Activated naive CD4-positive, alpha-beta T cell (primary cell): Measurements from ENCODE around the gene PRR5L.

Experiments used
- DNase-seq, 4 experiments: peaks; one replicate each; lab custom pipeline; 2025; lab: John Stamatoyannopoulos, UW

PRR5L gene

DNA sequence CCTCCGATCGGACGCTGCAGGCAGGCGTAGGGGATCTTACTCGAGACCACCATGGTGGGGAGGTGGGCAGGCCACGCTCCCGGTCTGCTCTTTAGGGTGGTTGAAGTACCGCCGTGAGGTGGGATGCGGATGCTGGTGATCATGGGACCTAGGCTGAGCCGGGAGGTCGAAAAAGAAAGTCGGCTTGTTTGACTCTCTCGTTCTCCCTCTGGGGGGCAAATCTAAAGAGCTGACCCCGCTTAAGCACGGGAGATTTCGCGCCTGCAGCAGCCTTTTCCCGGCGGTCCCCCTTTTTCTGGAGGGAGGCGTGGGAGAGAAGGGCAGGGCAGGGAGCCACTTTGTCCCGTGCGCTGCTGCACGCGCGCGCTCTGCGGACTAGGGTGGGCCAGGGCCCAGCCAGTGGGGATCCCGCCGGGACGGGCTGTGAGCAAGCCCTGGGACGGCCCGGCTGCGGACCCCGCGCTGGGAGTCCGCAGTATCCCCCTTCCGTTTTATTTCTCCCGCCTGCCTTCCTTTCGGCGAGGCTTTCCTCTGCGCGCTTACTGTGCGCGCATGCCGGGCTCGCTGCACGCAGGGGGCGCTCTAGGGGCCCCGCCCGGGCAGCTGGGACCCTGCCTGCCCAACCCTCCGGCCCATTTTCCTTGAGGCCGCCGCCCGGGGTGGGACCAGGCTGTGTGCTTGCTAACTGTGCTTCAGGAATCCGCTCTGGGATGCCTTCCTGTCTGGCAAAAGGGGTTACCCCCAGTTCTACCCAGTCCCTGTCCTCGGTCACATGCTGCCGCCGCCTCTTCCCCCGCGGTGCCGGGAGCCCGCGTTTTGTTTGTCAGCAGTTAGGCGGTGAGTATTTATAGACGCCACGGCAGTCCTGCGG, 81.0 kb downstream of the PRR5L start:
- DNase-seq = no peak

DNA sequence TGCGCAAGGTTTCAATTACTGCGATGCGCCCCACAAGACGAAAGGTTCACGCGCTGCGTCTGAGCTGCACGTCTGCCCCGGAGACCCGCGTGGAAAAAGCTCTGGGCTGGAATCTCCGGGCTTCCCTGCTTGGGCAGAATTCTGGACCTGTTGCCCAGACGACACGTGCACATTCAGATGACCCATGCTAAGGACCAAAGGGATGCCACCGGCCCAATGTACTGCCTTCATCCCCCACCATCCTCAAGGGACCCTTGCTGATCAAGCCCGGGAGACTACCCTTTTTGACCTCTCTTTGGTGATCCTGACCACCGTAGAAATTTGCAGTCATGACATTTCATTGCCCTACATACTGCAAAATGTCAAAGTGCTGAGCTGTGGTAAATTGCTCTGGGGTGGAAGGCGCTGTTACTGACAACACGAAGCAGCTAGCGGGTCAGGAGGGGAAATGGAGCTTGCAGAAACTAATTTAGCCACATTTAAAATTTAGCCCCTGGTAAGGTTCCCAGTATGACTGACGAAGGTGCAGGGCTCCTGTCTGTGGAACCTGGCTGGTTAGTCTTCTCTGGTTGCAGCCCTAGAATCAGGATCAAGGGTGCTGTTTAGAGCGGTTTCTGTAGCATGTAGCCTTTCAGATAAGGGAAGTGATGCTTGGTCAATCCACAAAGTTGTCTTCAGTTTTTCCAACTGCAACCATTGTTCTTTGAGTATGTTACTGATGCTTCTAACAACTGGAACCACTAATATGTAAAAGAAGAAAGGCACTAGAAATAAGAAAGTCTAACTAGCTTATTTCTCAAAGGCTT, 81.9 kb downstream of the PRR5L start:
- DNase-seq = no peak

DNA sequence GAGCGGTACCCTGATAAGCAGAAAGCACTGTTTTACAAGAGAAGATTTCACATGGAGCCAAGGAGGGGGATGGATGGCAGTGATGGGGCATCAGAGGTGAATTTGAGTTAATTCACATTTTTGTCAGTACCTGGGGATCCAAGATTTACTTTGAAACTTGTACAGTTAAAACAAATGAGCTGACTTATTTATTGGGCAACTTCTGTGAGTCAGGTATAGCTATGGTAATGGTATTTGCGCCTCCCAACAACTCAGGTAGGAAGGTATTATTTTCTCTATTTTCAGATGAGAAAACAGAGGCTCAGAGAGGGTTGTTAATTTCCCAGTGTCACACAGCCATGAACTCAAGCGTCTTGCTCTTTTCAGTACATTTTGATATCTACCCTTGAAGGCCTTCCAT, 83.6 kb downstream of the PRR5L start:
- DNase-seq = no peak

DNA sequence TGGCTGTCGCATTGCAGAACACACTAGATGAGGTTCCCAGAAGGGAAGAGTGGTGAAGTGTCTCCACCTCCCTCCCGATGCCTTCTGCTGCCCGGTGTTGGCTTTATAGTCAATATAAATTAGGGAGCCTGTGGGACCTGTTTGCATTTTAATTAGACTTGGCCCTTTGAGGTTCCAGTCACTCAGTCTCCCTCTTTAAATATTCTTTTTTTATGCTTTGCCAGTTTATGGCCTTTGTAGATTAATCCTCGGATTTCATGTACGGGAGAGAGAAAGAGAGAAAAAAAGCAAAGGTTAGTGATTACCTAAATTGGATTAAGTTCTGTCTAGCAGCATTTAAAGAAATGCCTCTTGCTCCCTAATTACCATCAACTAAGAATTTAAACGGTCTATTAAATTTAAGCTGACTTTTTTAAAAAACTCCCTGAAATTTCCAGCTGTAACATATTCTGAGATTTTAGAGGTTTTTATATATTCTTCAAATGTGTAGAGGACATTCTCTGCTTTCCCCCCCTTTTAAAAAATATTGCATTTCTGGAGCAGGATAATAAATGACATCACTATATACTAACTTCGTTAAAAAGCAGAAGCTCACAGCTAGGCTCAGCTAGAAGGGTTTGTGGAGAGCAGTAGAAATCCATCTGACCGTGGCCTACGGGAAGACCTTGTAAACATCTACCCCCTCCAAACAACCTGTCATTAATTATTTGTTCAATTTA, 84.4 kb downstream of the PRR5L start:
- no peak for DNase-seq

DNA sequence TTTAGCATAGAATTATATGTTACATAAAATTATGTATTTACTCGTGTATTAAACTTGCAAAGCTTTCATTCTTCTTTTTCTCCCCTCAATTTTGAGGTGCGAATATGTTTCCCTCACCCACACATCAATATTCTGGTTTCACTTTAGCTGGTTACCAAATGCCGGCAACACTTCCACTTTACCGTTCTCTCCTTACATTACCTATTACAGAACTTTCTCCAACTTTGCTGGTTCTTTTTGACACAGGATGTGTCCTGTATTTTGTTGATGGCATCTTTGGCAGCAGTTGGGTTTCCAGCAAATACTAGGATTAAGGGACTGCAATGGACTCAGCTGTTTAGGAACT, 84.9 kb downstream of the PRR5L start:
- DNase-seq = no peak

DNA sequence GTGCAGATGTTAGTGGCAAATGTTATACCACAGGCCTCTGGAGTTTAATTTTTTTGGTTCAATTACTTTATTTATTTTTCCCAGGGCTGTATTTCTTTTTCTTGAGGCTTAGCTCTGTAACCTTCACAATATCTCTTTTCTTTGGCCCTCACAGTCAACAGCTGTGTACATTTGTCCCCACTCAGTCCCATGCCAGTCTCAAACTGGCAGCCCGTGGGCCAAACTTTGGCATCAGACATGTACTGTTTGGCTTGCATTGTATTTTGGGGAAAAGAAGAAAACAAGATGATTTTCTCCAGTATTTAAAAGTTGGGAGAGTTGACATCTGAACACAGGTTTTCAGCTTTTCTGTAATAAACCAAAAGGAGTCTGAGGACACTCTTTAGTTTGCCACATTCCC, 87.1 kb downstream of the PRR5L start:
- DNase-seq = no peak

DNA sequence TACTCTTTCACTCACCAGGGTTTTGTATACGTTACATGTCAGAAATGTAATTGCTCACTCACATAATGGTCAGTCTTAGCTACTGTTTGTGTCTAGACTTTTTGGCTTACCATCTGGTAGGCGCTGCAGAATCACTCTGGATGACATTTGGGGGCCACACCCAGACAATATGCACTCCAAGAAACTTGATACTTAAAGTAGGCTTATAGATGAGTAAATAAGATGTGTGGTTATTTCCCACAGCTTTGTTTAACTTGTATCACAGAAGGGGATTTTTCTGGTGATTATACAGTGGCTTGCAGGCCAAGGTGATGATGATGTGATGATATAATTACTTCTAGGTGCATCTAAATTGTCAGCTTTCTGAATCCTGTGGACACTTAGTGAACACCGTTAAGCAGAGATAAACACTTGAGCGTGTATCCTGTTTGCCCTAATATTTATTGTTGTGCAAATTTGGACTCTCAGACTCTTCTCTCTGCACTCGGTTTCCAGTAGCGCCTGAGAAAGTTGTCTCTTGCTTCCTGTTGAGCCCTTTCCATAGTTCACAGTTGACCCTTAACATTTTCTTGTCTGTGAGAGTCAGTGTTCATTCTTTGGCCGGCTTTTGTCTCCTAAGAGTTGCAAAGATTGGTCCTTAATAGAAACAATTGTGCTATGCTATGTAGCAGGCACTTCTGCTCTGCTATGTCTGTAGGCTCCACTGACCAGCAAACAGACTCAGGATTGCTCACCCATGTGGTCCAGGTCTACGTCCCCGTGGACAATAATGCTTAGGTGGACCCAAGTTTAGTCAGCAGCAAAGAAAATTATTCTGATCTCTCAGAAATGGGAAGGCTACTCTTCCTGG, 89.3 kb downstream of the PRR5L start:
- no peak for DNase-seq

DNA sequence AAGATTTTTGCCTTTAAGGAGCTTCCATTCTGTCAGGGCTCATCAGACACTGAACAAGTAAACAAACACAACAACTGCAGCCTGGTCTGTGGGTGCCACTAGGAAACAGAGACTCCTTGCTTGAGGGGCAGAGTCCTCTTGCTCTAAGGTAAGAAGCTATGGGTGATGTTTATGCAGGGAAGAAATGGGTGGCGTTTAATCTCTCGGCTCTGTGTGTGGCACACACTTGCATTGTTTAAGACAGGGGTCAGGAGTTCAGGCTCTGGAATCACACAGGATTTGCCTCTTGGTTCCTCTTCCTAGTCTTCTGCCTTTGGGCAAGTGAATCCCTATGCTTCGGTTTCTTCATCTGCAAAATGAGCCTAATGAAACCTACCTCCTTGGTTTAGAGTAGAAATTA, 90.3 kb downstream of the PRR5L start:
- no peak for DNase-seq

DNA sequence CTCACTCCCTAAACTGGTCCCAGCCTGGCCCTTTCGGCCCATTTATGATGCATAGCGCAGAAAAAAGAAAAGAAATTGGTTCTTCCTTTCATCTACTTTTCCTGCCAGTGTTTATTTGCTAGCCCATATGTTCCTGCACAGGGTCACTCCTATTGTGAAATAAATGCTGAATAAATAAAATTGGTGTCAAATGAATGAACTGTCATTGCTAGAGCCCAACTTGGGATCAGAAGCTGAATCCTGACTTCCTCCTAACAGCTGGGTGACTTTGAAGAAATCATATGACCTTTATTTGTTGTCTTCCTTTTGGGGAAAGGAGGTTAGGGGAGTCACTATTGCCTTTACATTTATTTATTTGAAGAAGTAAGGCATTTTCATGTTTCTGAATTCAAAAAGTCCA, 92.0 kb downstream of the PRR5L start:
- no peak for DNase-seq

DNA sequence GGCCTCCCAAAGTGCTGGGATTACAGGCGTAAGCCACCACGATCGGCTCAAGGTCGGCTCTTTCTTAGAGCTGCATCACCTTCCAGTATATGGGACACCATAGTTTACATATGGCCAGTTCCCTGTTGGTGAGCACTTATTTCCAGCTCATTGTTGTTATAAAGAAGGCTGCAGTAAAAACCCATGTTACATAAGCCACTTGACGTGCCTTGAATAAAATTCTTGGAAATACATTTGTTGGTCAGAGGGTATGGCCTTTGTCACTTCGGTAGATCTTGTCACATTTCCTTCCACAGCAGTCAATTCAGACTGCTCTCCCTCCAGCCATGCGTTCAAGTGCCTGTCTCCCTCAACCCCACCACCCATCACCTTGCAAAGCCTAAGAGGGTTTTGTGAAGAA, 92.9 kb downstream of the PRR5L start:
- DNase-seq = no peak

DNA sequence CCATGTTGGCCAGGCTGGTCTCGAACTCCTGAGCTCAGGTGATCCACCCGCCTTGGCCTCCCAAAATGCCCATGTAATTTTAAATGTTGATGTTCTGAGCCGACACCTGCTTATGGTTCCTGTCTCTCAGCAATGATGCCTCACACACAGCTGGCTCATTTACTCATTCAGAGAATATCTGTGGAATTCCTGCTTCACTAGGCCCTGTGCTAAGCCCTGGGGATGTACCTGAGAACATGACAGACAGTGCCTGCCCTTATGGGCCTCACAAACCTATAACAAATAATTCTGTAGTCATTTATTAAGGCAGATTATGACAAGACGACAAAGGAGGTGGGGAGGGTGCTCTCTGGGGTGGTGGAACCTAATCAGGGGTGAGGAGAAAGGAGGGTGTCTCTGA, 93.7 kb downstream of the PRR5L start:
- no peak for DNase-seq

DNA sequence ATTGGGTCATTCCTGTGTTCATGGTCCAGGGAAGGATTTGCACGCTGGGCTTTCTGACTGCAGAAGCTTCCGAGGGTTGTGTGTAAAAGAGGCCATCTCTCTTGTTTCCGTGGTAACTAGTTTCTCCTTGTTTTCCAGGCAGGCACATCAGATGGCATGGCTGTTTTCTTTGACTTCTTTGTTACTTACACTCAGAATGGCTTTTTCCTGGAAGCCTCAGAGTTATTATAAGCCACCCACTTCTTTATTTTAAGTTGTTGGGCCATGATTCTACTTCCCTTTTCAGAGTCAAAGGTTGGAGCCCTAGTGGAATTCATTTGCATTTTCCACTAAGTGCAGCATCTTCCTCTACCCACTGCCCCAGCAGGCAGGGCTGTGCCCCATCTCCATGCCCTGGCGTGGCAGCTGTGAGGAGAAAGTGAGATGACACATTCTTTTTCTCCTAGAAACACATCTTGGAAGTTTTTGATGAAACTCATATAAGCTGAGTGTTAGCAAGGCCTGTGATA, 94.9 kb downstream of the PRR5L start:
- DNase-seq = no peak

DNA sequence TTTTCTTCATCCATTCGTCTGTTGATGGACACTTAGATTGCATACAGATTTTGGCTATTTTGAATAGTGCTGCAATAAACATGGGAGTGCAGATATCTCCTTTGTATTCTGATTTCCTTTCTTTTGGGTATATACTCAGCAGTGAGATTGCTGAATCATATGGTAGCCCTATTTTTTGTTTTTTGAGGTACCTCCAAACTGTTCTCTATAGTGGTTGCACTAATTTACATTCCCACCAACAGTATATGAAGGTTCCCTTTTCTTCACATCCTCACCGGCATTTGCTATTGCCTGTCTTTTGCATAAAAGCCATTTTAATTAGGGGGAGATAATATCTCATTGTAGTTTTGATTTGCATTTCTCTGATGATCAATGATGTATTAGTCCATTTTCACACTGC, 96.1 kb downstream of the PRR5L start:
- no peak for DNase-seq

DNA sequence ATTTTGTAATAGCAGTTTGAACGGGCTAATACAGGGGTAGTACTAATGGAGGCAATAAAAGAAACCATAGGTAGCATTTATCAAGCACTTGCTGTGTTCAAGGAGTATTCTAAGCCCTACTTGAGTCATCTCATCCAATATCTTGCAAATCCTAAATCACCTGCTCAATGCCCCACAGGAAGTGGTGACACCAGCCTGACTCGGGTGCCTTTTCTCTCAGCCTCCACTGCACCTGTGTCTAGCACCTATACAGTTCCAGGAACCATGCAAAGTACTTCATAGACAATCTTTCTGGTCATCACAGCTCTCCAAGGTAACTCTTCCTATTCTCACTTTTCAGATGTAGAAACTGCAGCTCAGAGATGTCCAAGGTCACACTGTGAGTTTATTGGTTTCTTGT, 98.0 kb downstream of the PRR5L start:
- DNase-seq = no peak

DNA sequence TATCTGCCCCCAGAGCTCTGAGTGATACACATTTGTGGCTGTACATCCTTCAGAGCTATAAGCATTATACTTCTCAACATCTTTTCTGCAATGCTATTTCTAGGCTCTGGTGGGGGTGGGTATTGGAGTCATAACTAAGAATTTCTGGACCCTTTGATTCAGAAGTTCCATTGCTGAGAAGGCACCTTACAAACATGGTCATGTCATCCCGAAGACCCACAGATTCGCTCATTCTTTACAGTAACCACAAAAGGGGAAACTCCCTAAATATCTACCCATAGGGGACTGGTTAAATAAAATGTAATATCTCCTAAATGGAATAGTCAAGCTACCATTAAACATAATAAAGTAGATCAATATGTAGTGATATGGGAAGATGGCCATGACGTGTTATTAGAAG, 98.8 kb downstream of the PRR5L start:
- no peak for DNase-seq

DNA sequence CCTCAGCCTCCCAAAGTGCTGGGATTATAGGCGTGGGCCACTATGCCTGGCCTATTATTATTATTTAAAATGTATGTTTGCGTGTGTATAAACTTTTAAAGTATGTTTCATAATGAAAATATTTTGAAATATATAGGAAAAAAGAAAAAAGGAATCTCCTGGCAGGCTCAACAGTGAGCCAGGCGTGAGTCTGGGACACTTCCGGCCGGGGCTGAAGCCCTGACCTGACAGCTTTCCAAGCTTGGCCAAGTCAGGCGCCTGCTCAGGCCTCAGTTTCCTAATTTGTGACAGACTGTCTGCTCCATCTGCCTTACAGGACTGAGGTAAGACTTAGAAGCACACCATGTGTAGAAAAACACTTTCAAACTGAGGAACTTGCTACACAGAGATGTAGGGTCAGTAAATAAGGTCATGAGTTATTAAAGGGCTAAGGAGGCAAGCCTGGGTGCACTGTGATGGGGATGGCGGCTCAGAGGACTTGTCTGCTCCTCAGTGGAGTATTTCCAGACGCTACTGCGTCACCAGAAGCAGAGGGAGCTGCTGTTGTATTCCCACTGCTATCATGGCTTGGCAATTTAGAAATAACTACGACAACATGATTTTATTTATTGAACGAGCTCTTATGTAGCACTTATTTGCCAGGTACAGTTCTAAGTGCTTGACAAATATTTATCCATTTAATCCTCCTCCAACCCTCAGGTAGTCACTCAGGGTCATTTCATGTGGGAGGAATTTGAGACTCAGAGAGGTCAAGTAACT, 100.1 kb downstream of the PRR5L start:
- no peak for DNase-seq

DNA sequence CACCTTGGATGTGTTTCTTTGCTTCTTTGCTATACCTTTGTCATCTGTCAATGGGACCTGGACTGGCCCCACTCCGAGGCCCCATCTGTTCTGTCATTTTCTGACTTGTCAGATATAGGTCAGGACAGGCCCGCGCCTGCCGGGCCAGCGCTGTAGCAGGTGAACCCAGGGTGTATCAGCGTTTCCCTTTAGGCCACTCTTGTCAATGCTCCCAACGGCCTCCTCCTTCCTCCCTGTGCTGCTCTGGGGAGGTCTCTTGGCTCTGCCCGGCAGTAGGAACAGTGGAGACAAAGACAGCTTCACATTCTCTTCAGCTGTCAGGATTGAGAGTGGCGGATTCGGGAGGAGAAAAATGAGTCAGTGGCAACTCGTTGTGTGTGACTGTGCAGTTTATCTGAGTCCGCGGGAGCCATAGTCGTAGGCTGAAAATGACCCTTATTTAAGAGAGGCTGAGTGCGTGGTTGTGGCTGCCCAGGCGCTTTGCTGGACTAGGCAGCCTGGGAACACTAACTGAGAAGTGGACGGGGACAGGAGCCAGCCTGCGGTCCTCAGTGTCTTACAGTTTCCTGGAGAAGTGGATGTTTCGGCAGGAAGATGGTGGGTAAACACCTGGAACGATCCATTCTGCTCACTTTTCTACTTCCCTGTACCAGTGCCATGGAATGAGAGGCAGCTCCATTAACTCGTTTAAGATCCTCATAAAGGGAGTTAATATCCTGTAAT, 102.3 kb downstream of the PRR5L start:
- no peak for DNase-seq

DNA sequence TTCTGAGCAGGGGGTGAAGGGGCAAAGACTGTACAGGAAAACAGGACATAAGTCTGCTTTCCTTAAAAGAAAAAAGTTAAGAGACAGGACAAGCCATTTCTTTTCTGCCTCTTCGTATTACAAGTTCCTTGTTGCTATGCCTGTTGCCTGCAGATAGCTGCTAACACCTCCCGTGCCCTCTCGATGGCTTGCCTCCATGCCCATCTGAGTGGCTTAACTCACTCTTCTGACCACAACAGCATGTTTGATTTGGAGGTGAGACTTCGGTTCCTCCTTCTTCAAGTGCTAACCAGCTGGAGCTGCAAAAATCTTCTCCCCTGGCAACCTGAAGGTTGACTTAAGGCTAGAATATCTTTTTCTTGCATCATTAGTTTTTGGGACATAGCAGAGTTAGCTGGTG, 103.1 kb downstream of the PRR5L start:
- no peak for DNase-seq

DNA sequence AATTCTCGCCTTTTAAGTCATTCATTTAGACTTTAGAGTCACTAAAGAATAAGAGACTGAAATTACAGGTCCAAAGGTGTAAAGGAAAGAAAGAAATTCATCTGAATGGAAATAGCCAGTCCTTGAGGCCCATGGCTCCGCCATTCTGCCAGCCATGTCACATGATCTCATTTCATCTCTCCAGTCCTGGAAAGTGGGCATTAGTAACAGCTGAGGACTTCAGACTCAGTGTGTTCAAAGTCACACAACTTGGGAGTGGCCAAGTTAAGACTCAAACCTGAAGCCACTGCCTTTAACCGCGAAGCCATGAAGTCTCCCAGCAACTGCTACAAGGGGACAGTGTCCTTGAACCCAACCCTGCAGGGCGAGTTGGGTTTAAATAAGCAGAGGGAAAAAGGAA, 103.7 kb downstream of the PRR5L start:
- DNase-seq = no peak

DNA sequence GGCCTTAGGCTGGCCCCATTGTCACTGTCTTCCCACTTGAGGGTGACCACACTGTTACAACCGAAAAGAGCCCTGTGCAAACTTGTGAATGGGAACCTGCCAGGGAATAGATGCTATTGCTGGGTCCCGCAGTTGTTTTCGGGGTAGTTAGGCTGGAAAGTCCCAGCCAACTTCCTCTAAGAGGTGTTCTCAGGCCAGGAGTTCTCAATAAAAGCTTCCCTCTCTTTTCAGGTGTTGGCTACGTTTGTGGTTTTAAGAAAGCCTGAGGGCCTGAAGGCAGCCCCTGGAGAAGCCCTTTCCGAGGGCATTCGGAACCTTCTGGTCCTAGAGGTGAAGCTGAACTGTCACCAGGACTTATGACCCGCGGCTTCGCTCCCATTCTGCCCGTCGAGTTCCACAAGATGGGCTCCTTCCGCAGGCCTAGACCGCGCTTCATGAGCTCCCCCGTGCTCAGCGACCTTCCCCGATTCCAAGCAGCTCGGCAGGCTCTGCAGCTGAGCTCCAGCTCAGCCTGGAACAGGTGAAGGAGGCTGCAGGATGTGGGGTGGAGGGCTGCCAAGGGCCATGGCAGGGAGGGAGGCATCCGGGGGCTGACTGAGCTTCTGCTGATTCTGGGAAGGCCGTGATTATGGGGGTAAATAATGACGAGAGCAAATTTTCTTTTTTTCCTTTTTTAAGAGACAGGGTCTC, 104.8 kb downstream of the PRR5L start:
- DNase-seq = no peak
